Measurements from ENCODE around the gene ASB5.

Gene ASB5

GRCh38 chr4:176268963-176269362, at the start of gene ASB5:
ASB5 (minus strand) TSS chr4:176269222; CDS start chr4:176269108, 114 bp downstream.
- no peak for TF ChIP-seq CTCF (conservative IDR thresholded peaks at IDR 0.05)
- no peak for TF ChIP-seq ZFX (IDR thresholded peaks at IDR 0.05)
- H3K27ac ChIP-seq, result no peak within 1 kb of the TSS

GRCh38 chr4:176313596-176314336, 44.7 kb upstream of the ASB5 start:
- H3K27ac ChIP-seq, result no peak overlapping the region
- TF ChIP-seq ZFX (IDR thresholded peaks at IDR 0.05) (no peak), CTCF (conservative IDR thresholded peaks at IDR 0.05) (no peak)

GRCh38 chr4:176309772-176310171, 40.8 kb upstream of the ASB5 start:
- no peak overlapping the region for H3K27ac ChIP-seq
- TF ChIP-seq ZFX (IDR thresholded peaks at IDR 0.05), result no peak

DNA sequence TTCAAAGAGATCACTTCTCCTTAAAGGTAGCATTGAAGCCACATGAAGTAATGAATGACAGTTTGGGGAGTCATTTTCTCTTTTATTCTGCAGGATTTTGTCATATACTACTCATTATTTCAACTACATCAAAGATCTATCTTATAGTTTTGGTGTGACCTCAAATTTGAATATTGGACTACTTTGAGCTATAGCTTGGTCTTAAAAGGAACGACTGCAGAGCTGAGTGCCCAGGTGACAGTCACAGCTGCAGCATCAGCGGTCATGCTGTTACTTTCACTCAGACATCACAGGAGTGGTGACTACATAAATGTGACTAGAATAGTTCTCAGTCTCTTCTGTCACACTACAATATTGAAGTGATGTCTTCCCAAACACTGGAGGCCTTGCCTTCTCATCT, 40.0 kb upstream of the ASB5 start:
- no peak overlapping the region for H3K27ac ChIP-seq
- no peak for TF ChIP-seq CTCF (conservative IDR thresholded peaks at IDR 0.05)
- TF ChIP-seq ZFX (IDR thresholded peaks at IDR 0.05), result no peak

- no peak for TF ChIP-seq CTCF (conservative IDR thresholded peaks at IDR 0.05)
- no peak for TF ChIP-seq ZFX (IDR thresholded peaks at IDR 0.05)
- no peak overlapping the region for H3K27ac ChIP-seq
These were observed 39.4 kb upstream of the ASB5 start for GRCh38 chr4:176308441-176308840.

GRCh38 chr4:176307666-176307930, 38.6 kb upstream of the ASB5 start:
- TF ChIP-seq ZFX (IDR thresholded peaks at IDR 0.05), result no peak
- TF ChIP-seq CTCF (conservative IDR thresholded peaks at IDR 0.05), result no peak
- H3K27ac ChIP-seq, result no peak overlapping the region

GRCh38 chr4:176306837-176307665, 38.0 kb upstream of the ASB5 start:
- no peak overlapping the region for H3K27ac ChIP-seq
- TF ChIP-seq CTCF (conservative IDR thresholded peaks at IDR 0.05) (no peak), ZFX (IDR thresholded peaks at IDR 0.05) (no peak)

Data from C4-2B (cell line).